ENCODE data around the gene NAXE. TPM values are rescaled to one million over a fixed set of nuclear protein-coding genes. Genes with fewer than 3 reads are reported as not detected.
A peak's percentile ranks its signal among the peaks of the same experiment; 100 is the strongest.

NAXE gene
- polyA plus RNA-seq, 1 donor from 2014 or later, result 95.7 TPM

DNA sequence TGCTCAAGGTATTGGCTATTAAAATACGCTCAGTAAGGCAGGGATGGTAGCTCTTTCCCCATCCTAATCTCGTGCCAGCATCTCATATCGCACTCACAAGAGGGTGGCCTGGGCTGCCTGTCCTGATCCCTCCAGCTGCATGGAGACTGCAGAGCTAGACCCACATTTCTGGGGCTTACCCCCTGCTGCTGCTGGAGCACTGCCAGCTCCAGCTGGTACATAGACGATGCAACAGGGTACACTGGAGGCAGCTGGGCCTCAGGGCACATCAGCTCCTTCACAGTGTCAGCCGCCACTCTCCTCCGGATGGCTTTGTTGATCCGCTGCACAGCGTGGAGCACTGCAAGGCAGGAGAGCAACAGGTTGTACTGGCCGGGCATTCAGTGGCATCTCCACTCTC lies 35.2 kb upstream of the NAXE start:
- Histone ChIP-seq H3K4me3 (ENCODE audit: low read length) (peak overlapping the region; percentile 22), H3F3A (ENCODE audit: insufficient read depth, low read length, poor library complexity, severe bottlenecking) (no peaks in the 10 kb centered on the region), H4K20me1 (ENCODE audit: insufficient read depth) (no peaks in the 10 kb centered on the region)

DNA sequence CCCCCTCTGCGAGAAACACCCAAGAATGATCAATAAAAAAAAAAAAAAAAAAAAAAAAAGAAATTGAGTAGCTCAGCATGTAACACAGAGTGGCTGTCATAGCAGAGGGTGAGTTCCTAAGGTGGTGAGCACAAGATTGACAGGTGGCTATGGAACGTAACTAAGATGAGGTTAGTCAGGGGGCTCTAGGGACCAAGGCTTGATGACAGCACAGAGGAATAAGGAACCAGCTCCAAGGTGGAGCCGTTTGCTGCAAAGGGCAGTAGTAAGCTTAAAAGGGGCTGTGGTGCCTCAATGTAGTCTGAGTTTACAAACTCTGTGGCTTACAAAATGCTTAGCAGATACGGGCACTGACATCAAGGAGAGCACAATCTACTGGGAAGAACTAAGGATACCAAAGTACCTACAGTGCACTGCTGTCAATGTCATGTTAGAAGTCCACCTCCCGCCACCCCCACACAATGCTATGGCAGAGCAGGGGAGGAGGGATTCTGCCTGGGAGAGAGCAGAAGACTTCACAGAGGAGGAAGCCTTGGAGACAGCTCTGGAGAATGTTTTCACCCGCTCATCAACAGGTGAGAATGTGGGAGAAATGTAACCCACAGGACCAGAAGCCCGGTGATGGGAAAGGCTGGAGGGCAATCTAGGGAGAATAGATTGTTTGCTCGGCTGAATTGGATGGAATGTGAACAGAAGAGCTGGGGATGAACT lies 32.3 kb upstream of the NAXE start:
- Histone ChIP-seq H4K20me1 (ENCODE audit: insufficient read depth) (no peaks in the 10 kb centered on the region), H3K4me3 (ENCODE audit: low read length) (peak overlapping the region; percentile 48), H3K9me2 (ENCODE audit: insufficient read depth, low read length) (no peaks in the 10 kb centered on the region), H3K27ac (ENCODE audit: low read length) (peak overlapping the region; percentile 65), H3K4me2 (ENCODE audit: low read length) (peak overlapping the region; percentile 37), H3K79me2 (replicated peaks; ENCODE audit: insufficient read depth, low read length) (no peaks in the 10 kb centered on the region), H3K9ac (ENCODE audit: low read length) (no peak overlapping the region), H3K9me3 (ENCODE audit: low read length) (no peaks in the 10 kb centered on the region), H3K27me3 (ENCODE audit: insufficient read depth, low read depth, low read length) (no peaks in the 10 kb centered on the region), H3K36me3 (ENCODE audit: insufficient read depth, low read length) (no peaks in the 10 kb centered on the region), H2AFZ (ENCODE audit: low read depth, low read length) (no peak overlapping the region), H3F3A (ENCODE audit: insufficient read depth, low read length, poor library complexity, severe bottlenecking) (no peaks in the 10 kb centered on the region)
- TF ChIP-seq, protein P1, sequence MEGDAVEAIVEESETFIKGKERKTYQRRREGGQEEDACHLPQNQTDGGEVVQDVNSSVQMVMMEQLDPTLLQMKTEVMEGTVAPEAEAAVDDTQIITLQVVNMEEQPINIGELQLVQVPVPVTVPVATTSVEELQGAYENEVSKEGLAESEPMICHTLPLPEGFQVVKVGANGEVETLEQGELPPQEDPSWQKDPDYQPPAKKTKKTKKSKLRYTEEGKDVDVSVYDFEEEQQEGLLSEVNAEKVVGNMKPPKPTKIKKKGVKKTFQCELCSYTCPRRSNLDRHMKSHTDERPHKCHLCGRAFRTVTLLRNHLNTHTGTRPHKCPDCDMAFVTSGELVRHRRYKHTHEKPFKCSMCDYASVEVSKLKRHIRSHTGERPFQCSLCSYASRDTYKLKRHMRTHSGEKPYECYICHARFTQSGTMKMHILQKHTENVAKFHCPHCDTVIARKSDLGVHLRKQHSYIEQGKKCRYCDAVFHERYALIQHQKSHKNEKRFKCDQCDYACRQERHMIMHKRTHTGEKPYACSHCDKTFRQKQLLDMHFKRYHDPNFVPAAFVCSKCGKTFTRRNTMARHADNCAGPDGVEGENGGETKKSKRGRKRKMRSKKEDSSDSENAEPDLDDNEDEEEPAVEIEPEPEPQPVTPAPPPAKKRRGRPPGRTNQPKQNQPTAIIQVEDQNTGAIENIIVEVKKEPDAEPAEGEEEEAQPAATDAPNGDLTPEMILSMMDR (IDR thresholded peaks at IDR 0.05; ENCODE audit: poor library complexity, severe bottlenecking), result no peak
- TF ChIP-seq EP300 (conservative IDR thresholded peaks at IDR 0.05; ENCODE audit: poor library complexity, severe bottlenecking), result no peak

More for the DNA sequence above, 35.2 kb upstream of the NAXE start:
- Histone ChIP-seq H3K27me3 (ENCODE audit: insufficient read depth, low read depth, low read length) (no peaks in the 10 kb centered on the region), H3K36me3 (ENCODE audit: insufficient read depth, low read length) (no peaks in the 10 kb centered on the region), H3K9me2 (ENCODE audit: insufficient read depth, low read length) (no peaks in the 10 kb centered on the region), H3K4me2 (ENCODE audit: low read length) (no peak overlapping the region), H2AFZ (ENCODE audit: low read depth, low read length) (no peak overlapping the region), H3K9ac (ENCODE audit: low read length) (peak overlapping the region; percentile 6), H3K27ac (ENCODE audit: low read length) (peak overlapping the region; percentile 69), H3K79me2 (replicated peaks; ENCODE audit: insufficient read depth, low read length) (no peaks in the 10 kb centered on the region), H3K9me3 (ENCODE audit: low read length) (no peaks in the 10 kb centered on the region)
- TF ChIP-seq POLR2AphosphoS5 (IDR thresholded peaks at IDR 0.05), result no peak
- no peak for TF ChIP-seq EZH2 (IDR thresholded peaks at IDR 0.05; ENCODE audit: borderline replicate concordance, insufficient read depth, low read length, poor library complexity, severe bottlenecking)
- no peak for TF ChIP-seq EP300 (conservative IDR thresholded peaks at IDR 0.05; ENCODE audit: poor library complexity, severe bottlenecking)
- TF ChIP-seq RAD21 (conservative IDR thresholded peaks at IDR 0.05), result no peak
- no peak for TF ChIP-seq SMC3 (conservative IDR thresholded peaks at IDR 0.05; ENCODE audit: poor library complexity)
- no peak for TF ChIP-seq TAF1 (IDR thresholded peaks at IDR 0.05; ENCODE audit: low read depth)
- no peak for TF ChIP-seq MXI1 (conservative IDR thresholded peaks at IDR 0.05; ENCODE audit: poor library complexity, severe bottlenecking)
- TF ChIP-seq, protein P1 (IDR thresholded peaks at IDR 0.05; ENCODE audit: poor library complexity, severe bottlenecking), result no peak
- TF ChIP-seq, protein P2, sequence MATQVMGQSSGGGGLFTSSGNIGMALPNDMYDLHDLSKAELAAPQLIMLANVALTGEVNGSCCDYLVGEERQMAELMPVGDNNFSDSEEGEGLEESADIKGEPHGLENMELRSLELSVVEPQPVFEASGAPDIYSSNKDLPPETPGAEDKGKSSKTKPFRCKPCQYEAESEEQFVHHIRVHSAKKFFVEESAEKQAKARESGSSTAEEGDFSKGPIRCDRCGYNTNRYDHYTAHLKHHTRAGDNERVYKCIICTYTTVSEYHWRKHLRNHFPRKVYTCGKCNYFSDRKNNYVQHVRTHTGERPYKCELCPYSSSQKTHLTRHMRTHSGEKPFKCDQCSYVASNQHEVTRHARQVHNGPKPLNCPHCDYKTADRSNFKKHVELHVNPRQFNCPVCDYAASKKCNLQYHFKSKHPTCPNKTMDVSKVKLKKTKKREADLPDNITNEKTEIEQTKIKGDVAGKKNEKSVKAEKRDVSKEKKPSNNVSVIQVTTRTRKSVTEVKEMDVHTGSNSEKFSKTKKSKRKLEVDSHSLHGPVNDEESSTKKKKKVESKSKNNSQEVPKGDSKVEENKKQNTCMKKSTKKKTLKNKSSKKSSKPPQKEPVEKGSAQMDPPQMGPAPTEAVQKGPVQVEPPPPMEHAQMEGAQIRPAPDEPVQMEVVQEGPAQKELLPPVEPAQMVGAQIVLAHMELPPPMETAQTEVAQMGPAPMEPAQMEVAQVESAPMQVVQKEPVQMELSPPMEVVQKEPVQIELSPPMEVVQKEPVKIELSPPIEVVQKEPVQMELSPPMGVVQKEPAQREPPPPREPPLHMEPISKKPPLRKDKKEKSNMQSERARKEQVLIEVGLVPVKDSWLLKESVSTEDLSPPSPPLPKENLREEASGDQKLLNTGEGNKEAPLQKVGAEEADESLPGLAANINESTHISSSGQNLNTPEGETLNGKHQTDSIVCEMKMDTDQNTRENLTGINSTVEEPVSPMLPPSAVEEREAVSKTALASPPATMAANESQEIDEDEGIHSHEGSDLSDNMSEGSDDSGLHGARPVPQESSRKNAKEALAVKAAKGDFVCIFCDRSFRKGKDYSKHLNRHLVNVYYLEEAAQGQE (IDR thresholded peaks at IDR 0.05; ENCODE audit: borderline replicate concordance), result no peak

Data from neural cell (in vitro differentiated cells).